Mesodermal cell (in vitro differentiated cells): Measurements from ENCODE around the gene POLDIP2.
A peak's percentile ranks its signal among the peaks of the same experiment; 100 is the strongest.

Source experiments
- H3K27ac ChIP-seq: 2 replicates; pipeline ENCODE4 v1.7.0; 2013; ENCODE audit warnings: mild to moderate bottlenecking, low read depth, low read length, moderate library complexity; ENCODE audit not compliant: severe bottlenecking
- H3K36me3 ChIP-seq: 2 replicates; pipeline ENCODE4 v1.7.1; 2013; ENCODE audit warnings: mild to moderate bottlenecking, low read length, moderate library complexity; ENCODE audit not compliant: control insufficient read depth, insufficient read depth
- H3K4me1 ChIP-seq: one replicate; pipeline ENCODE4 v1.7.1; 2013; ENCODE audit warnings: mild to moderate bottlenecking, low read length; ENCODE audit not compliant: insufficient read depth, control insufficient read depth, poor library complexity, severe bottlenecking
- H3K4me3 ChIP-seq: 2 replicates; pipeline ENCODE4 v1.7.0; 2013; ENCODE audit warnings: low read length, control low read depth, mild to moderate bottlenecking; ENCODE audit not compliant: insufficient read depth, poor library complexity, severe bottlenecking; ENCODE audit errors: extremely low read depth
- H3K9me3 ChIP-seq: 2 replicates; pipeline ENCODE4 v1.7.1; 2013; ENCODE audit warnings: mild to moderate bottlenecking, low read length, moderate library complexity; ENCODE audit not compliant: control insufficient read depth
- WGBS, 2 experiments: methylation state at CpG; one replicate each; pipeline ENCODE4 v1.1.5; 2013; ENCODE audit warnings: missing lambda C conversion rate in 2 of 2; ENCODE audit not compliant: insufficient coverage in 2 of 2; 5-methylcytosine and 5-hydroxymethylcytosine counted together

Gene POLDIP2

DNA sequence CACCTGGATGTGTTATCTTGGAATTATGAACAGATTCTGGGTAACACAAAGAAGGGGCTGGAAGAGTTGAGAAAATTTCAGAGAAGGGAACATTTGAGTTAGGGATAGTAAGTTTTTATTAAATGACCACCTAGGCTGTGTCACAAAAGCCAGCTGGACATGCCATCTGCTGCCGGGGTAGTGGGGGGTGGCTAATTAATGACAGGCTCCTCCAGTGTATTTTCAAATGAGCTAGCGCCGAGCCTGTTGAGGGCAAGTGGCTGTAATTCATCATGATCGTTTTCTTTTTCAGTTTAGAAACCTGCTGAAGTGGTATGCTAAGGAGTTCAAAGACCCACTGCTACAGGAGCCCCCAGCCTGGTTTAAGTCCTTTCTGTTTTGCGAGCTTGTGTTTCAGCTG is 32.1 kb downstream of the POLDIP2 start:
- no peak overlapping the region for H3K27ac ChIP-seq

DNA sequence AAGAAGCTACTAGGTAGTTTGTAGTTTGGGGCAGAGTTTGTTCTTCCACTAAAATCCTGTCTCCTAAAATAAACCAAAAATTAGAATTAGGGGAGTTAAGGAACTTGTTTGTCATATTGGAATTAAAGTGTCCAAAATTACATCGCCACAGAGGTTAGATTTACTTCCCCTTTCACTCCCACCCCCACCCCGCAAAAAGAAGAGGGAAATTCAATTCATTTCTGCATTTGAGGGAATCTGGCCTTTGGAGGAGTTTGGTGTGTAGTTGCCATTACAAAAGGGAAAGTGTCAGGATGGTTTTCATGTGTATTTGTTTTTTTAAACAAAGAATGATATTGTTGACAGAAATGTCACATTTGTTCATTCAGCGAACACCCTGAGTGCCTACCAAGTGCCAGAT is 32.5 kb downstream of the POLDIP2 start:
- Histone ChIP-seq H3K4me1 (peaks cover 14% of the 10 kb centered on the region), H3K36me3 (peaks cover 77% of the 10 kb centered on the region), H3K9me3 (no peaks in the 10 kb centered on the region), H3K27ac (no peak overlapping the region), H3K4me3 (no peak overlapping the region)
- 91 to 100% methylated on average over 1 of the region's 3 CpGs for WGBS, 2 experiments

More for the DNA sequence above, 32.1 kb downstream of the POLDIP2 start:
- no peaks in the 10 kb centered on the region for H3K9me3 ChIP-seq
- WGBS, 2 experiments: 87 to 91% methylated on average over 4 to 5 of the region's 5 CpGs
- peaks cover 79% of the 10 kb centered on the region for H3K36me3 ChIP-seq
- no peak overlapping the region for H3K4me3 ChIP-seq
- H3K4me1 ChIP-seq: peaks cover 14% of the 10 kb centered on the region

DNA sequence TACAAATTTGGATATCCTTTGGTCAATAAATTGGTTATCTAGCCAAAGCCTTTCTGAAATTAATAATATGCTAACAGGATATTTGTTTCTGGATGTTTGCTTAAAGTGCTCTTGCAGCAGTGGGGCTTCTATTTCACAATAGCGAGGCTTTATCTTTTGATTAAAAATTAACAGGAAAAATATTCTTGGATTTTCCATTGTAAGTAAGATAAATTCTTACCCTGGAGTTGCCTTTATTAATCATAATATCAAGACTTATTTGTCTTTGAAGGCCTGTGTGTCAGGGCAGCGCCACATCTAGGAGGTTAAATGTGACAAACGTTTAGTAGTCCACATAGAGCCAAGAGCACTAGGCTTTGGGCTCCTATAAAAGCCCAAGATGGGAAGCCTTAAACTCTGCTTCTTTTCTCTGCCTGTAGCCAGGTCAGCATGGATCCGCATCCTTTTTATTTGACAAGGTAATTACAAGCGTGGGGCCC is 33.0 kb downstream of the POLDIP2 start:
- Histone ChIP-seq H3K27ac (no peak overlapping the region), H3K4me3 (no peak overlapping the region)
- 91 to 93% methylated on average over 3 of the region's 5 CpGs for WGBS, 2 experiments

DNA sequence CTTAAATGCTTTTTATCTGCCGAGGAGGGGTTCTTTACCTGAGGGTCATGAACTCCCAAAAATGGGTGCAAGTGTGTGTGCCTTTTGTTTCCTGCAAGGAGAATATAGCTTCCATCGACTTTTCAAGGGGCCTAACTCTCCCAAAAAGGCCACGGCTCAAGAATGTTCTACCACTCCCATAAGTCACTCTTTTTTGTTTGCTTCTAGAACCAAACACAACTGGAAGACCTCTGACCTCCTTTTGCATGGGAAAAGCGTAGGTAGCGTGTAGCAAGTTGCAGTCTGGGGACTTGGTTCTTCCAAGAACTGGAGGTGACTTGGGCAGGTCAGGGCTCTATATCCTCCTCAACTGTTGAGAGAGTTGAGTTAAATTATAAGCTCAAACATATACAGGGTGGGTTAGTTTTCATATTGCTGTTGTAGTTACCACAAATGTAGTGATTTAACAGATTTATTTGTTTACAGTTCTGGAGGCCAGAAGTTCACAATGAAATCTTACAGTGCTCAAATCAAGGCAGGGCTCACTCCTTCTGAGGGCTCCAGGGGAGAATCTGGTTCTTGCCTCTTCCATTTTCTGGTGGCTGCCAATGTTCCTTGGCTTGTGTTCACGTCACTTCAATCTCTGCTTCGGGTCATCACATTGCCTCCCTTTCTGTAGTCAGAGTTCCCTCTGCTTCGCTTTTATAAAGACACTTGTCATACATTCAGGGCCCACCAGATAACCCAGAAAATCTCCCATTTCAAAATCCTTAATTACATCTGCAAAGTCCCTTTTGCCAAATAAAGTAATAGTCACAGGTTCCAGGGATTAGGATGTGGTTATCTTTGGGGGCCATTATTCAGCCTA is 36.9 kb downstream of the POLDIP2 start:
- Histone ChIP-seq H3K36me3 (peaks cover 37% of the 10 kb centered on the region), H3K9me3 (no peaks in the 10 kb centered on the region), H3K27ac (no peak overlapping the region), H3K4me1 (peaks cover 25% of the 10 kb centered on the region), H3K4me3 (peak overlapping the region; percentile 85)
- 51 to 57% methylated on average over 6 to 7 of the region's 8 CpGs for WGBS, 2 experiments

More for the DNA sequence above, 33.0 kb downstream of the POLDIP2 start:
- H3K36me3 ChIP-seq: peaks cover 74% of the 10 kb centered on the region
- no peaks in the 10 kb centered on the region for H3K9me3 ChIP-seq
- peaks cover 14% of the 10 kb centered on the region for H3K4me1 ChIP-seq

DNA sequence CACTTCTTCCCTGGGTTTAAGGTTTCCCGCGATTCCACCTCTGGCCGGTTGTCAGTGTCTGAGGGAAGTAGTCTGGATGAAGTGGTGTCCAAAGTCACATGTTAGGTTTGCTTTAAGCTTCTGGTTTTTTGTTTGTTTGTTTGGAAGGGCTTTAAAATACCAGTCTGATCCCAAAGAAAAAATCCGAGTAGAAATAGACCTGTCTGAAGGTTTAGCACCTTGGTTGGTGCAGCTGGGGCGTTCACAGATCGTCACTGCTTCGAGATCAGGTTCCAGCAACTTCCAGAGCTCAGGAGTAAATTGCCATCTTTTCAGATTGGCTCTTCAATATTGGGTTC is 37.8 kb downstream of the POLDIP2 start:
- Histone ChIP-seq H3K9me3 (no peaks in the 10 kb centered on the region), H3K36me3 (peaks cover 28% of the 10 kb centered on the region), H3K27ac (peak overlapping the region; percentile 79), H3K4me1 (peaks cover 25% of the 10 kb centered on the region), H3K4me3 (peak overlapping the region; percentile 85)
- 0% methylated on average over 4 to 7 of the region's 7 CpGs for WGBS, 2 experiments

DNA sequence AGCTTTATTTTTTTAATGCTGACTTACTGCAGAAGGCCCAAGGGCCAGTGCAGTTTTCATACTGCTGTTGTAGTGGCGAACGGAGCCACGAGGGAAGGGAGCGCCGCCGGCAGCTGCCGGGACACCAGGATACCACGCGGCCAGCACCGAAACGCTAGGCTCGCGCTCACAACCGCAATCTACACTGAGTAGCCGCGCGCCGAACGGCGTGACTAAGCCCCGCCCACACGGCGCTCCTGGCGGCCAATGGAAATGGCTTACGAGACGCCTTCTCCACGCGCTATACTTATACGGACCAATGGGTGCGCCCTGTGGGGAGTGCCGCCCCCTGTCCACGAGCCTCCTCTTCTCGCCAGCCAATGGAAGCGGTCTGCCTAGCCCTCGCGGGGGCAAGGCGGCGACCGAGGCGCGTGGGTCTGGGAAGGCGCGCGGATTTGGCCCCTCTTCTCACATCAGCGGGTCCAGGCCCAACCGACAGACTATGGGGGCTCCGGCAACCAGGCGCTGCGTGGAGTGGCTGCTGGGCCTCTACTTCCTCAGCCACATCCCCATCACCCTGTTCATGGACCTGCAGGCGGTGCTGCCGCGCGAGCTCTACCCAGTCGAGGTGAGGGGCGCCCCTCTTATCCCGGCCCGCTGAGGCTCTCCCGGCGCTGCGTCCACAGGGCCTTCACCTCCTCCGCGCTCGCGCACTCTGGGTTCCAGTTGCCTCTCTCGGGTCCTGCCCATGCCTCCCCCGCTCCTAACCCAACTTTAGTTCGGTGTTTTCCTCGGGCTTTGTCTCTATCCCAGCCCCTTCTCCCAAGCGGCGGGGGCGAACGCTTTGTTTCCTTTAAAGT is 38.3 kb downstream of the POLDIP2 start, which contains the start of gene TMEM97:
TSS of gene TMEM97 (plus strand) at position 442 of the 839 bp plus-strand sequence. CDS start at position 482, 40 bp downstream.
- Histone ChIP-seq H3K4me1 (peaks cover 20% of the 10 kb centered on the region), H3K27ac (peak within 1 kb of the TSS; percentile 79), H3K9me3 (no peaks in the 10 kb centered on the region), H3K4me3 (peak within 1 kb of the TSS; percentile 85), H3K36me3 (peaks cover 26% of the 10 kb centered on the region)
- WGBS, 2 experiments: 0% methylated on average over 51 to 54 of the region's 72 CpGs

DNA sequence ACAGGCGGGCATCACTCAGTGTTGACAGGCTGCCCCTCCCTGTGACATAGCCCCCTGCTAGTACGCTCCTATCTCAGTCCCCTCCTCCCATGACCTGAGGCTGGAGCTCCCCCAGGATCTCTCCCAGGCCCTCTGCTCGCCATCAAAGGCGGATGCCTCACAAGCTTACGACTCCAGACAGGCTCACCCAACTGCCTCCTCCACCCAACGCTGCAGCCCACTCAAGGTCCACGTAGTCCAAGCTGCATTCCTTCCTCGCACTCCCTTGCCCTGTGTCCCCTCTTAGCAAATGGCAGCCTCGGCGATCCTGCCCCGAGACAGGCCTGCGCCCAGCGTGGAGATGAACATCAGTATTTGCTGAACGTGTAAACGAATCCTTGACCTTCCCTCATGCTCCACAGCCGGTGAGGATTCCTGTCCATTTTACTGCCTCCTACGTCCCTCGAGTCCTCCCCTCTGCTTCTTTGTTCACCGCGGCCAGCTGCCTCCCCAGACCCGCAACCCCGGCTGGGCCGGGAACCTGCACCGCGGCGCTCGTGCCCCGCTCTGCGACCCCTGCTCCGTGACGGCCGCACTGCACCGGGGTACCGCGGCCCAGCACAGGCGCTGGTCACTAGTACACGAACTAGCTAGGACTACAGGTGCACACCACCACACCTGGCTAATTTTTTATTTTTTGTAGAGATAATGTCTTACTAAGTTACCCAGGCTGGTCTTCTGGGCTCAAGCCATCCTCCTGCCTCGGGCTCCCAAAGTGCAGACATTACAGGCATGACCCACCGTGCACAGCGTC is 39.2 kb downstream of the POLDIP2 start:
- 4 to 6% methylated on average over 35 to 37 of the region's 40 CpGs for WGBS, 2 experiments
- peak overlapping the region; percentile 85 for H3K4me3 ChIP-seq
- H3K27ac ChIP-seq: peak overlapping the region; percentile 71
- peaks cover 17% of the 10 kb centered on the region for H3K4me1 ChIP-seq
- peaks cover 23% of the 10 kb centered on the region for H3K36me3 ChIP-seq
- no peaks in the 10 kb centered on the region for H3K9me3 ChIP-seq

DNA sequence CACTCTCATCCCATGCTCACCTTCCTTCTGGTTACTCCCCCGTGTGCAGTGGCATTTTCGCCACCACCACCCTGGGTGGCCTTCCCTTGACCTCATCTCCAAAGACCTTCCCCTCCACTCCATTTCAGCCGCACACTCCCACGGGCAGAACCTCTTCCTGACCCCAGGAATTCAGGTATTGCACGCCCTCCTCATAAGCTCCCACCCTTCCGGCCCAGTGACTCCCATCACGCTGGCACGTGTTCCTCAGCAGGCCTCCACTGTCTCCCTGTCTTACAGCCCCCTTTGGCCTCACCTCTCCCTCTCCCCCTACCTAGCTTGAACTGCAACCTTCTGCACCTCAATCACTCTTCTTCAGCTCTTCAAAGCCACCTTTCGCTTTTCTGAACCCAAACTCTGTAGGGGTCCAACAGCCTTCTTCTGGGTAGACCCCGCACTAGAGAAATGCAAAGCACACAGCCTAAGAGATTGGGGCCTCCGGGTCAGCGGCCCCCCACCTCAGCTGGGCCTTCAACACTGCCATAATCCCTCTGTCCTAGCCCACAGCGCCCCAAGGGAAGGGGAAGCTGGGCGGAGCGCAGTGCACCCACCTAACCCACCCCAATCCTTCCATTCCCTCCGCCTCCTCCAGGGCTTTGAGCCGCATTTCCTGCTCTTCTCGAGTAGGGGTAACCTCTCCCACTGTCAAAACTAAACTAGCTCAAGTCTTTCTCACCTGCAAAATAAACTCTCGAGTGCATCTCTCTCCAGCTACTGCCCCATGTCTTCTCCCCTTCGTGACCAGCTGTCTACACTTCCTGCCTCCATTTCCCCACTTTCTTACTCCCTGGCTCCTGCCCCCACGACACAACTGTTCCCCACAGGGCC is 40.0 kb downstream of the POLDIP2 start:
- Histone ChIP-seq H3K36me3 (peaks cover 22% of the 10 kb centered on the region), H3K9me3 (no peaks in the 10 kb centered on the region), H3K4me1 (peaks cover 17% of the 10 kb centered on the region), H3K27ac (no peak overlapping the region), H3K4me3 (peak overlapping the region; percentile 85)
- 77 to 84% methylated on average over 15 to 20 of the region's 21 CpGs for WGBS, 2 experiments

DNA sequence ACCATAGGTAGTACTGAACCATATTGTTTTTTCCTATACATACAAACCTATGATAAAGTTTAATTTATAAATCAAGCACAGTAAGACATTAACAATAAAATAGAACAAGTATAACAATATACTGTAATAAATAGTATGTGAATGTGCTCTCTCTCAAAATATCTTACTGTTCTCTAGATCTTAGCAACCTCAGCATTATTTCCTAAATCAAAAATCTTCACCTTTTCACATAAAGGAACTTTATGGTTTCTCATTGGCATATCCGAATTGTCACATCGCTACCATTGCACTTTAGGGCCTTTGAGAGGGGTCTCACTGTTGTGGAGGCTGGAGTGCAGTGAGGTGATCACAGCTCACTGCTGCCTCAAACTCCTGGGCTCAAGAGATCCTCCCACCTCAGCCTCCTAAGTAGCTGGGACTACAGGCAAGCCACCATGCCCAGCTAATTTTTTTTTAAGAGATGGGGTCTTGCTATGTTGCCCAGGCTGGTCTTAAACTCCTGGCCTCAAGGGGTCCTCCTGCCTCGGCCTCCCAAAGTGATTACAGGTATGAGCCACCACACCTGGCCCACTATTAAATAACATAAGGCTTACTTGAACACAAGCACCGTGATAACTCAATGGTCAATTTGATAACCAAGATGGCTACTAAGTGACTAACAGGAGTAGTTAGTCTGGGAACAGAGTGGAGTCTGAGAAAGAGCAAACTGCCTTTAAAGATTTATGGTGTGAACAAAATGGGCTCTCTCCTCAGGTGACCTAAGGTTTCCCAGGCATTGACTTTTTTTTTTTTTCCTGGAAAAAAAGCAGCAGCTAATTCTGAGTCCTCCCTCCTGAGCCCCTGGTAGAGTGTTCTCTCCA is 41.3 kb downstream of the POLDIP2 start:
- Histone ChIP-seq H3K9me3 (no peaks in the 10 kb centered on the region), H3K27ac (no peak overlapping the region), H3K36me3 (peaks cover 10% of the 10 kb centered on the region), H3K4me3 (no peak overlapping the region), H3K4me1 (peaks cover 13% of the 10 kb centered on the region)
- WGBS, 2 experiments: 88 to 89% methylated on average over 2 of the region's 4 CpGs
